Activated naive CD8-positive, alpha-beta T cell (primary cell): ENCODE data around the gene PCDHGC3.

Experiments
- H3K27ac Mint-ChIP-seq: one replicate; pipeline ENCODE4 v1.8.0; 2021; ENCODE audit warnings: mixed read lengths
- H3K27me3 Mint-ChIP-seq: one replicate; pipeline ENCODE4 v1.8.0; 2021; ENCODE audit warnings: mixed read lengths
- H3K36me3 Mint-ChIP-seq: one replicate; pipeline ENCODE4 v1.8.0; 2021; ENCODE audit warnings: mixed read lengths
- H3K4me1 Mint-ChIP-seq: one replicate; pipeline ENCODE4 v1.8.0; 2021; ENCODE audit warnings: low read depth, mixed read lengths
- H3K4me3 Mint-ChIP-seq: one replicate; pipeline ENCODE4 v1.8.0; 2021; ENCODE audit warnings: mild to moderate bottlenecking, mixed read lengths
- H3K9me3 Mint-ChIP-seq: one replicate; pipeline ENCODE4 v1.8.0; 2021; ENCODE audit warnings: low read depth, mixed read lengths

PCDHGC3 gene

DNA sequence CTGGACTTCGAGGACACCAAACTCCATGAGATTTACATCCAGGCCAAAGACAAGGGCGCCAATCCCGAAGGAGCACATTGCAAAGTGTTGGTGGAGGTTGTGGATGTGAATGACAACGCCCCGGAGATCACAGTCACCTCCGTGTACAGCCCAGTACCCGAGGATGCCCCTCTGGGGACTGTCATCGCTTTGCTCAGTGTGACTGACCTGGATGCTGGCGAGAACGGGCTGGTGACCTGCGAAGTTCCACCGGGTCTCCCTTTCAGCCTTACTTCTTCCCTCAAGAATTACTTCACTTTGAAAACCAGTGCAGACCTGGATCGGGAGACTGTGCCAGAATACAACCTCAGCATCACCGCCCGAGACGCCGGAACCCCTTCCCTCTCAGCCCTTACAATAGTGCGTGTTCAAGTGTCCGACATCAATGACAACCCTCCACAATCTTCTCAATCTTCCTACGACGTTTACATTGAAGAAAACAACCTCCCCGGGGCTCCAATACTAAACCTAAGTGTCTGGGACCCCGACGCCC is 1.3 kb downstream of the PCDHGC3 start:
- no peaks in the 10 kb centered on the region for H3K9me3 Mint-ChIP-seq
- H3K4me3 Mint-ChIP-seq: peak overlapping the region; percentile 94
- H3K4me1 Mint-ChIP-seq: peaks cover 25% of the 10 kb centered on the region
- H3K27ac Mint-ChIP-seq: no peak overlapping the region
- no peaks in the 10 kb centered on the region for H3K36me3 Mint-ChIP-seq
- H3K27me3 Mint-ChIP-seq: peaks cover 44% of the 10 kb centered on the region

DNA sequence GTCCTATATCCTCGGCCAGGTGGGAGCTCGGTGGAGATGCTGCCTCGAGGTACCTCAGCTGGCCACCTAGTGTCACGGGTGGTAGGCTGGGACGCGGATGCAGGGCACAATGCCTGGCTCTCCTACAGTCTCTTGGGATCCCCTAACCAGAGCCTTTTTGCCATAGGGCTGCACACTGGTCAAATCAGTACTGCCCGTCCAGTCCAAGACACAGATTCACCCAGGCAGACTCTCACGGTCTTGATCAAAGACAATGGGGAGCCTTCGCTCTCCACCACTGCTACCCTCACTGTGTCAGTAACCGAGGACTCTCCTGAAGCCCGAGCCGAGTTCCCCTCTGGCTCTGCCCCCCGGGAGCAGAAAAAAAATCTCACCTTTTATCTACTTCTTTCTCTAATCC is 2.0 kb downstream of the PCDHGC3 start:
- peaks cover 25% of the 10 kb centered on the region for H3K4me1 Mint-ChIP-seq
- no peaks in the 10 kb centered on the region for H3K36me3 Mint-ChIP-seq
- peaks cover 49% of the 10 kb centered on the region for H3K27me3 Mint-ChIP-seq
- H3K4me3 Mint-ChIP-seq: no peak overlapping the region
- H3K9me3 Mint-ChIP-seq: no peaks in the 10 kb centered on the region
- no peak overlapping the region for H3K27ac Mint-ChIP-seq

DNA sequence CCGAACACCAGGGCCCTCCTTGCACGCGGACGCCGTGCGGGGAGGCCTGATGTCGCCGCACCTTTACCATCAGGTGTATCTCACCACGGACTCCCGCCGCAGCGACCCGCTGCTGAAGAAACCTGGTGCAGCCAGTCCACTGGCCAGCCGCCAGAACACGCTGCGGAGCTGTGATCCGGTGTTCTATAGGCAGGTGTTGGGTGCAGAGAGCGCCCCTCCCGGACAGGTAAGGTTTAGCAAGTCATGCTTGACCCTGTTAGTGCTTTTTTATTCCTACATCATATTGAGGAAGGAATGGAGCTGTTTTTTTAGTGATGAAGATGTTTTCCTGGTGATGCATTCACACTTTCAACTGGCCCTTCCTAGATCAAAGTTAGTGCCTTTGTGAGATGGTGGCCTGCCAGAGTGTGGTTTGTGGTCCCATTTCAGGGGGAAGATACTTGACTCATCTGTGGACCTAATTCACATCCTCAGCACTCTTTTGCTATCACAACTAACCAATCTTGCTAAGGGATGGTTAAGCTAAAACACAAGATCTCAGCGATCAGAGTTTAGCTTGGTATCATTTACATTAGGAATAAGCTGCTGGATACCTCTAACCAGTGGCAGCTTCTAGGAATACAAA is 2.7 kb downstream of the PCDHGC3 start:
- Mint-ChIP-seq H3K4me3 (no peak overlapping the region), H3K4me1 (peaks cover 25% of the 10 kb centered on the region), H3K27me3 (peaks cover 53% of the 10 kb centered on the region), H3K9me3 (no peaks in the 10 kb centered on the region), H3K36me3 (no peaks in the 10 kb centered on the region), H3K27ac (no peak overlapping the region)

DNA sequence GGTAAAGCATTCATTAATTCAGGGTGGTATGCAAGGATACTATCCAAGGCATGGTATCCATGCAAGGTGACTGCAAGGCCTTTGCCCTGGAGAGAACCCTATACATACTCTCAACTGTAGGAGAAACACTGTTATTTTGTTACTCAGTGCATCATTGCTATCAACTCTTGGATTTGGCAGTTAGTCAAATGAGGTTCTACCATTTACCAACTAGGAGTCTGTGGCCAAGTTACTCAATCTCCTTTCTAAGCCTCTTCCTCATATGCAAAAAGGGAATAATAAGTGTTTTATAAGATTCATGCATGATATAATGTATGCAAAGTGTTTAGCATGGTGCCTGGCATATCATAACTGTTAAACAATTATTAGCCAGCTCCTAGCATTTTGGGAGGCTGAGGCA is 4.0 kb downstream of the PCDHGC3 start:
- H3K4me3 Mint-ChIP-seq: no peak overlapping the region
- H3K4me1 Mint-ChIP-seq: peaks cover 30% of the 10 kb centered on the region
- H3K9me3 Mint-ChIP-seq: no peaks in the 10 kb centered on the region
- peaks cover 63% of the 10 kb centered on the region for H3K27me3 Mint-ChIP-seq
- no peak overlapping the region for H3K27ac Mint-ChIP-seq
- no peaks in the 10 kb centered on the region for H3K36me3 Mint-ChIP-seq

DNA sequence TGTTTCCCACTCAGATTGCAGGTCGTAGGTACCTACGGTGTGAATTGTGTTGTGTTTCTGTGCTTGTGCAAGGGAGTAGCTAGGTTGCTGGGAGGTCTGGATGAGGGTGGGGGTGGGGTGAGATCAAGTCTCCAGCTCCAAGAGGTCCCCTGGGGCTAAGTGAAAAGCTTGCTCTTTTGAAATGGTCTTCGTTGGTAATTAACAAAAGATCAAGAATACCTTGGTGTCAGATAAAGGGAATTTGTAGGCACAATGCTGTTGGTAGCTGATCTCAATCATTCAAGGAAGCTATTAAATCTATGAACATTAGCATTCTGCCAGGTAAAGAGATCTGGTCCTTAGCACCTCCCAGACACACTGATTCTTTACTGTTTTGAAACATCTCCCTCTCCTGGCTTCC is 8.1 kb downstream of the PCDHGC3 start:
- no peaks in the 10 kb centered on the region for H3K9me3 Mint-ChIP-seq
- peaks cover 11% of the 10 kb centered on the region for H3K4me1 Mint-ChIP-seq
- peaks cover 56% of the 10 kb centered on the region for H3K27me3 Mint-ChIP-seq
- H3K27ac Mint-ChIP-seq: no peak overlapping the region
- H3K4me3 Mint-ChIP-seq: peak overlapping the region; percentile 68
- no peaks in the 10 kb centered on the region for H3K36me3 Mint-ChIP-seq

DNA sequence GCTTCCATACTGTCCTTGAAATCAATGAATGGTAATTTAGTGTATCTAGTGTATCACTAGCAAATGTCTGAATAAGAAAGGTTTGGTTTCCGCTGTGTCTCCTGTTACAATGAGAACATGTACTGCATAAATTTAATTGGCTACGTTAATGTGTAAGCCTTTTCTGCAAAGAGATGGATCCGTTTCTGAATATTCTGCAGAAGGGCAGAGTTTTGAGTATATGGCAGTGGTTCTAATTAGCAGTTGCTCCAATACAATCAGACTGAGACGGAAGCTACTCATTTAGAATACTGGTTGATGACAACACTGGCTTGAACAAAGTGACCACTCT is 8.5 kb downstream of the PCDHGC3 start:
- Mint-ChIP-seq H3K27me3 (peaks cover 59% of the 10 kb centered on the region), H3K36me3 (no peaks in the 10 kb centered on the region), H3K4me1 (peaks cover 11% of the 10 kb centered on the region), H3K27ac (no peak overlapping the region), H3K4me3 (peak overlapping the region; percentile 68), H3K9me3 (no peaks in the 10 kb centered on the region)

DNA sequence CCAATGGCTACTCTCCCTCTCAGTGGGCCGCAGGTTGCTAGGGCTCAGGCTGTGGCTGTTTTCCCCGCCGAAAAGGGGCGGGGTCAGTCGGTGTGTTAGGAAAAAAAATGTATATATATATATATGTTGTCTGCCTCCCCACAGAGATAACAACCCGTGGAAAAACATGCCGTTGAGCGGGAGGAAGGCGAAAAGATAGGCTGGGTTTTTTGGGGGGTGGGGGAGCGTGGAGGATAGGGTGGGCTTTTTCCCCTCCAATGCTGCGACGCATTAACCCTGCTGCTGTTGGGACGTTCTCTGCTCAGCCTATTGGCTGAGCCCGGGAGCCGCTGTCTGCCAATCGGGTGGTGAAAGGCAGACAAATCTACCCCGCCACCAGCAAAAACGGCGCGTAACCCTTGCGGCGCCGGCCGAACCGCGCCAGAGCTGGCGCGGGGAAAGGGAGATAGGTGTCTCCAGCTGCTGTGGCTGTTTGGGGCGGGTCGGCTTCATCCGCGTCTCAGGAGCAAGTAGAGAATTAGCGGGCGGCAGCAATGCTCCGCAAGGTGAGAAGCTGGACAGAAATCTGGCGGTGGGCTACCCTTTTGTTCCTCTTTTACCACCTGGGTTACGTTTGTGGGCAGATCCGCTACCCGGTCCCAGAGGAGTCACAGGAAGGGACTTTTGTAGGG is 9.0 kb downstream of the PCDHGC3 start, which contains the start of gene PCDHGC4:
PCDHGC4 (plus strand) TSS at position 390 of the 671 bp plus-strand sequence; CDS start at position 534, 144 bp downstream.
- H3K9me3 Mint-ChIP-seq: no peaks in the 10 kb centered on the region
- H3K27ac Mint-ChIP-seq: no peak within 1 kb of the TSS
- peaks cover 59% of the 10 kb centered on the region for H3K27me3 Mint-ChIP-seq
- H3K4me3 Mint-ChIP-seq: peak within 1 kb of the TSS; percentile 68
- H3K36me3 Mint-ChIP-seq: no peaks in the 10 kb centered on the region
- peaks cover 11% of the 10 kb centered on the region for H3K4me1 Mint-ChIP-seq

DNA sequence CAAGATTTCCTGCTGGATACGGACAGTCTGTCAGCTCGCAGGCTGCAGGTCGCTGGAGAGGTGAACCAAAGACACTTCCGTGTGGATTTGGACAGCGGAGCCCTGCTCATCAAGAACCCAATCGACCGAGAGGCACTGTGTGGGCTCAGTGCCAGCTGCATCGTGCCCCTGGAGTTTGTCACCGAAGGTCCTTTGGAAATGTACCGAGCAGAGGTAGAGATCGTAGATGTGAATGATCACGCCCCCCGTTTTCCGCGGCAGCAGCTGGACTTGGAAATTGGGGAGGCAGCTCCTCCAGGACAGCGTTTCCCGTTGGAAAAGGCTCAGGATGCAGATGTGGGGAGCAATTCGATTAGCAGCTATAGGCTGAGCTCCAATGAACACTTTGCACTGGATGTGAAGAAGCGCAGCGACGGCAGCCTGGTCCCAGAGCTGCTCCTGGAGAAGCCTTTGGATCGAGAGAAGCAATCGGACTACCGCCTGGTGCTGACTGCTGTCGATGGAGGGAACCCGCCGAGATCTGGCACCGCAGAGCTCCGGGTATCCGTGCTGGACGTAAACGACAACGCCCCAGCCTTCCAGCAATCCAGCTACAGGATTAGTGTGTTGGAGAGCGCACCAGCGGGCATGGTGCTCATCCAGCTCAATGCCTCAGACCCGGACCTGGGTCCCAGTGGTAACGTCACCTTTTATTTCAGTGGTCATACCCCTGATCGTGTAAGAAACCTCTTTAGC is 9.7 kb downstream of the PCDHGC3 start:
- Mint-ChIP-seq H3K27me3 (peaks cover 60% of the 10 kb centered on the region), H3K27ac (no peak overlapping the region), H3K4me1 (peaks cover 11% of the 10 kb centered on the region), H3K36me3 (no peaks in the 10 kb centered on the region), H3K9me3 (no peaks in the 10 kb centered on the region), H3K4me3 (peak overlapping the region; percentile 68)

DNA sequence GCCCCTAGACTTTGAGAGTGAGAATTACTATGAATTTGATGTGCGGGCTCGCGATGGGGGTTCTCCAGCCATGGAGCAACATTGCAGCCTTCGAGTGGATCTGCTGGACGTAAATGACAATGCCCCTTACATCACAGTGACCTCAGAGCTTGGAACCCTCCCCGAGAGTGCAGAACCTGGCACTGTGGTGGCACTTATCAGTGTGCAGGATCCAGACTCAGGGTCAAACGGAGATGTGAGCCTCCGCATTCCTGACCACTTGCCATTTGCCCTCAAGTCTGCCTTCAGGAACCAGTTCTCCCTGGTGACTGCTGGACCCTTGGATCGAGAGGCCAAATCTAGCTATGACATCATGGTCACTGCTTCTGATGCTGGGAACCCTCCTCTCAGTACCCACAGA is 10.3 kb downstream of the PCDHGC3 start:
- no peak overlapping the region for H3K4me3 Mint-ChIP-seq
- H3K36me3 Mint-ChIP-seq: no peaks in the 10 kb centered on the region
- no peaks in the 10 kb centered on the region for H3K9me3 Mint-ChIP-seq
- no peak overlapping the region for H3K27ac Mint-ChIP-seq
- H3K4me1 Mint-ChIP-seq: peaks cover 11% of the 10 kb centered on the region
- peaks cover 66% of the 10 kb centered on the region for H3K27me3 Mint-ChIP-seq

DNA sequence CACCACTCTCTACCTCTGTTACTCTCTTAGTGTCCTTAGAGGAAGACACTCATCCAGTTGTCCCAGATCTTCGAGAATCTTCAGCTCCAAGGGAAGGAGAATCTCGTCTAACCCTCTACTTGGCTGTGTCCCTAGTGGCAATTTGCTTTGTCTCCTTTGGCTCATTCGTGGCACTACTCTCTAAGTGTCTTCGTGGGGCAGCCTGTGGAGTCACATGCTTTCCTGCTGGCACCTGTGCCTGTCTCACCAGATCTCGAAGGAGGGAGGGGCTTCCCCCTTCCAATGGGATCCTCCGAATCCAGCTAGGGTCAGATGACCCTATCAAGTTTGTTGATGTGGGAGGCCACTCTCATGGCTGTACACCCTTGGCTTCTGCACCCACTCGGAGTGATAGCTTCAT is 11.4 kb downstream of the PCDHGC3 start:
- peaks cover 66% of the 10 kb centered on the region for H3K27me3 Mint-ChIP-seq

DNA sequence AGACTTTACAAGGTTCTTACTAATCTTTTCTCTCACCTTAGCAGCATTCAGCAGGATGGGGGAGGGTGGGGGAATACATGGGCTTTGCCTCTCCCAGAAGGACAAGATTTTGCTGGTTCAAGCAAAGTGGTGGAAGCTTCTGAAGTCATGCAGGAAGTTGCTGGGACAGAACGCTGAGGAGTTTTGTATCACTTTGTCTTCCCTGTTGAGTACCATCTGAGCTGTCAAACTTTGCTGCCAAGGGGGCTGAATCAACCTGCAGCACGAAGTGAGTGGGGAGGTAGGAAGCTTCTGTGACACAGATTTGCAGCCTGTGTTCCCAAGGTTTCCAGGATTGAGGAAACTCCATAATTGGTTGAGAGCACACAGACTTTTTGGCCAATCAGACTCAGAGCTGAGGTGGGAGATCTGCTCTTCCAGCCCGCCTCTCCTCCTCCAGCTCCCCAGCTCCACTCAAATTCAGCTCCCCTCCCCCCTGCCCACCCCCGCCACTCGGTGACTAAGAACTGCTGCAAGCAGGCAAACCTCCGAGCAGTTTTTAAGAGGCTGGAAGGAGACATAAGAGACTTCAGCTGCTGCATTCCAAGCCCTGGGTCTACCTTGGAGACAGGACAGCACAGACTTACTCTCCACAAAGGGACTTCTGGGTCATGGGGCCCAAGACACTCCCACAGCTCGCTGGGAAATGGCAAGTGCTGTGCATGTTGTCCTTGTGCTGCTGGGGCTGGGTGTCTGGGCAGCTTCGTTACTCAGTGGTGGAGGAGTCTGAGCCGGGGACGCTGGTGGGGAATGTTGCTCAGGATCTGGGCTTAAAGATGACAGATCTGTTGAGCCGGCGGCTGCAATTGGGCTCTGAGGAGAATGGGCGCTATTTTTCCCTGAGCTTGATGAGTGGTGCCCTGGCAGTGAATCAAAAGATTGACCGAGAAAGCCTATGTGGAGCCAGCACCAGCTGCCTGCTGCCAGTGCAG is 13.1 kb downstream of the PCDHGC3 start, which contains the start of gene PCDHGC5:
PCDHGC5 (plus strand) TSS at position 491 of the 971 bp plus-strand sequence; CDS start at position 651, 160 bp downstream.
- Mint-ChIP-seq H3K27ac (no peak within 1 kb of the TSS), H3K27me3 (peaks cover 52% of the 10 kb centered on the region), H3K4me3 (no peak within 1 kb of the TSS), H3K4me1 (peaks cover 21% of the 10 kb centered on the region), H3K36me3 (no peaks in the 10 kb centered on the region), H3K9me3 (no peaks in the 10 kb centered on the region)

More for the DNA sequence above, 11.4 kb downstream of the PCDHGC3 start:
- no peak overlapping the region for H3K4me3 Mint-ChIP-seq
- H3K36me3 Mint-ChIP-seq: no peaks in the 10 kb centered on the region
- H3K9me3 Mint-ChIP-seq: no peaks in the 10 kb centered on the region
- no peak overlapping the region for H3K27ac Mint-ChIP-seq
- peaks cover 14% of the 10 kb centered on the region for H3K4me1 Mint-ChIP-seq

DNA sequence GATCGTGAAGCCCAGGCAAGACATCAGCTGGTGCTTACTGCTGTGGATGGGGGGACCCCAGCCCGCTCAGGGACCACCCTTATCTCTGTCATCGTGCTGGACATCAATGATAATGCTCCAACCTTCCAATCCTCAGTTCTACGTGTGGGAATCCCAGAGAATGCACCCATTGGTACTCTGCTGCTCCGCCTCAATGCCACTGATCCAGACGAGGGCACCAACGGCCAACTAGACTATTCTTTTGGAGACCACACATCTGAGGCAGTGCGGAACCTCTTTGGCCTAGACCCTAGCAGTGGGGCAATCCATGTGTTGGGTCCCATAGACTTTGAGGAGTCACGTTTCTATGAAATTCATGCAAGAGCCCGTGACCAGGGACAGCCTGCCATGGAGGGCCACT is 14.1 kb downstream of the PCDHGC3 start:
- H3K27me3 Mint-ChIP-seq: peaks cover 47% of the 10 kb centered on the region
- H3K36me3 Mint-ChIP-seq: no peaks in the 10 kb centered on the region
- H3K9me3 Mint-ChIP-seq: no peaks in the 10 kb centered on the region
- peaks cover 15% of the 10 kb centered on the region for H3K4me1 Mint-ChIP-seq
- no peak overlapping the region for H3K27ac Mint-ChIP-seq
- no peak overlapping the region for H3K4me3 Mint-ChIP-seq

DNA sequence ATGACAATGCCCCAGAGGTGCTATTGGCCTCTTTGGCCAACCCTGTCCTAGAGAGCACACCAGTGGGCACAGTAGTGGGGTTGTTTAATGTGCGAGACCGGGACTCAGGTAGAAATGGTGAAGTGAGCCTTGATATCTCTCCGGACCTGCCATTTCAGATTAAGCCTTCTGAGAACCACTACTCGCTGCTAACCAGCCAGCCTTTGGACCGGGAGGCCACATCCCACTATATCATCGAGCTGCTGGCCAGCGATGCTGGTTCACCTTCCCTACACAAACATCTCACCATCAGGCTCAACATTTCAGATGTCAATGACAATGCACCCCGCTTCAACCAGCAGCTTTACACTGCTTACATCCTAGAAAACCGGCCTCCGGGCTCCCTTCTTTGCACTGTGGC is 14.5 kb downstream of the PCDHGC3 start:
- H3K4me1 Mint-ChIP-seq: peaks cover 10% of the 10 kb centered on the region
- H3K36me3 Mint-ChIP-seq: no peaks in the 10 kb centered on the region
- no peaks in the 10 kb centered on the region for H3K9me3 Mint-ChIP-seq
- H3K27ac Mint-ChIP-seq: no peak overlapping the region
- H3K27me3 Mint-ChIP-seq: peaks cover 44% of the 10 kb centered on the region
- H3K4me3 Mint-ChIP-seq: peak overlapping the region; percentile 18

DNA sequence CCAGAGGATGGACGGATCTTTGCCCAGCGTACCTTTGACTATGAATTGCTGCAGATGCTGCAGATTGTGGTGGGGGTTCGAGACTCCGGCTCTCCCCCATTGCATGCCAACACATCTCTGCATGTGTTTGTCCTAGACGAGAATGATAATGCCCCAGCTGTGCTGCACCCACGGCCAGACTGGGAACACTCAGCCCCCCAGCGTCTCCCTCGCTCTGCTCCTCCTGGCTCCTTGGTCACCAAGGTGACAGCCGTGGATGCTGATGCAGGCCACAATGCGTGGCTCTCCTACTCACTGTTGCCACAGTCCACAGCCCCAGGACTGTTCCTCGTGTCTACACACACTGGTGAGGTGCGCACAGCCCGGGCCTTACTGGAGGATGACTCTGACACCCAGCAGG is 15.0 kb downstream of the PCDHGC3 start:
- H3K4me1 Mint-ChIP-seq: peaks cover 14% of the 10 kb centered on the region
- no peaks in the 10 kb centered on the region for H3K9me3 Mint-ChIP-seq
- H3K27me3 Mint-ChIP-seq: peaks cover 44% of the 10 kb centered on the region
- no peak overlapping the region for H3K27ac Mint-ChIP-seq
- H3K4me3 Mint-ChIP-seq: peak overlapping the region; percentile 18
- no peaks in the 10 kb centered on the region for H3K36me3 Mint-ChIP-seq
